GM23338 (cell line): Measurements from ENCODE around the gene NRBP1. TPM values are rescaled to one million over a fixed set of nuclear protein-coding genes. Genes with fewer than 3 reads are reported as not detected.

Source experiments
- ATAC-seq: fragments of 200-7000 bp; cut with Tn5 transposase; 3 replicates; pipeline ENCODE4 v1.9.1; 2020
- DNase-seq: peaks from one replicate; pipeline ENCODE4 v3.0.0-alpha.2; 2015; ENCODE audit warnings: low spot score
- H2AFZ ChIP-seq: fragments of 200-600 bp; sonication (generic); 2 replicates; pipeline ENCODE4 v1.8.0; 2016; ENCODE audit warnings: antibody characterized with exemption, mild to moderate bottlenecking, moderate library complexity
- H3F3A ChIP-seq: fragments of 200-600 bp; sonication (generic); replicated peaks from 2 replicates; pipeline ENCODE4 v1.8.0; 2017; ENCODE audit warnings: antibody characterized with exemption, mixed run types, low read depth
- H3K27ac ChIP-seq: fragments of 200-600 bp; sonication (generic); 2 replicates; pipeline ENCODE4 v1.6.1; 2016; ENCODE audit warnings: low read depth
- H3K27me3 ChIP-seq: fragments of 200-600 bp; sonication (generic); 2 replicates; pipeline ENCODE4 v1.8.0; 2016; ENCODE audit warnings: mild to moderate bottlenecking, mixed run types, moderate library complexity; ENCODE audit not compliant: insufficient read depth
- H3K36me3 ChIP-seq: fragments of 200-600 bp; sonication (generic); 2 replicates; pipeline ENCODE4 v1.8.0; 2016; ENCODE audit warnings: mild to moderate bottlenecking; ENCODE audit not compliant: insufficient read depth
- H3K4me1 ChIP-seq: fragments of 200-600 bp; sonication (generic); 2 replicates; pipeline ENCODE4 v1.8.0; 2016; ENCODE audit warnings: mild to moderate bottlenecking, moderate library complexity; ENCODE audit not compliant: insufficient read depth
- H3K4me2 ChIP-seq: fragments of 200-600 bp; sonication (generic); 2 replicates; pipeline ENCODE4 v1.7.1; 2017; ENCODE audit warnings: mixed run types
- H3K4me3 ChIP-seq: fragments of 200-600 bp; sonication (generic); 2 replicates; pipeline ENCODE4 v1.6.1; 2016; ENCODE audit warnings: mixed run types
- H3K79me2 ChIP-seq: fragments of 200-600 bp; sonication (generic); replicated peaks from 2 replicates; pipeline ENCODE4 v1.8.0; 2017; ENCODE audit warnings: mild to moderate bottlenecking; ENCODE audit not compliant: insufficient read depth
- H3K9me2 ChIP-seq: fragments of 200-600 bp; sonication (generic); 2 replicates; pipeline ENCODE4 v1.8.0; 2017; ENCODE audit not compliant: insufficient read depth
- H4K20me1 ChIP-seq: fragments of 200-600 bp; sonication (generic); replicated peaks from 2 replicates; pipeline ENCODE4 v1.8.0; 2017; ENCODE audit warnings: mild to moderate bottlenecking; ENCODE audit not compliant: insufficient read depth
- H3K27ac Mint-ChIP-seq: 2 replicates; pipeline ENCODE4 v1.8.0; 2020; ENCODE audit warnings: inconsistent platforms, mild to moderate bottlenecking, moderate library complexity, mixed read lengths
- H3K27me3 Mint-ChIP-seq: 3 replicates; pipeline ENCODE4 v1.8.0; 2022; ENCODE audit warnings: low read depth, mild to moderate bottlenecking, moderate library complexity, mixed read lengths, inconsistent platforms; ENCODE audit not compliant: insufficient read depth, poor library complexity
- H3K36me3 Mint-ChIP-seq: 3 replicates; pipeline ENCODE4 v1.8.0; 2021; ENCODE audit warnings: low read depth, mild to moderate bottlenecking, inconsistent platforms, moderate library complexity, mixed read lengths
- H3K4me1 Mint-ChIP-seq: 3 replicates; pipeline ENCODE4 v1.8.0; 2020; ENCODE audit warnings: mild to moderate bottlenecking, inconsistent platforms, mixed read lengths
- H3K4me3 Mint-ChIP-seq: 3 replicates; pipeline ENCODE4 v1.8.0; 2021; ENCODE audit warnings: moderate library complexity, mild to moderate bottlenecking, inconsistent platforms, mixed read lengths
- H3K9me3 Mint-ChIP-seq: 3 replicates; pipeline ENCODE4 v1.8.0; 2020; ENCODE audit warnings: moderate library complexity, mild to moderate bottlenecking, inconsistent platforms, mixed read lengths
- CTCF ChIP-seq, 2 experiments: fragments of 200-600 bp in 1 of 2; sonication (generic) in 1 of 2; conservative IDR thresholded peaks; 2 replicates each; pipeline versions ENCODE4 v1.5.1 to v1.6.1; 2016 to 2017; ENCODE audit warnings: antibody characterized with exemption in 2 of 2, low read depth in 2 of 2, mild to moderate bottlenecking in 2 of 2, moderate library complexity in 1 of 2
- EZH2 ChIP-seq: fragments of 200-600 bp; sonication (generic); IDR thresholded peaks from one replicate; pipeline ENCODE4 v1.8.0; 2017; ENCODE audit warnings: antibody characterized with exemption, mild to moderate bottlenecking, low read depth; ENCODE audit not compliant: unreplicated experiment
- POLR2AphosphoS5 ChIP-seq: IDR thresholded peaks from 2 replicates; pipeline ENCODE4 v1.6.1; 2016; ENCODE audit warnings: antibody characterized with exemption, low read depth
- STAT1 ChIP-seq: IDR thresholded peaks from one replicate; pipeline ENCODE4 v1.6.1; 2016; ENCODE audit warnings: antibody characterized with exemption; ENCODE audit not compliant: unreplicated experiment
- ZNF114 ChIP-seq: fragments of 250-450 bp; sonication (Bioruptor Pico); IDR thresholded peaks from 2 replicates; pipeline ENCODE4 v1.5.0; 2020; ENCODE audit warnings: mild to moderate bottlenecking, moderate library complexity
- ZNF462 ChIP-seq: fragments of 250-450 bp; sonication (Bioruptor Pico); IDR thresholded peaks from 2 replicates; pipeline ENCODE4 v1.5.0; 2020; ENCODE audit warnings: mild to moderate bottlenecking, moderate library complexity
- polyA plus RNA-seq: library from polyadenylated mRNA; unstranded; fragments of >200 nt; fragmentation: Nextera tagmentation; extraction: Ambion mirVana; gene quantifications from 2 replicates; pipeline ENCODE4 v1.2.1, GENCODE V29; 2016
- total RNA-seq: library from RNA; depleted of rRNA; stranded (reverse); fragments of >200 nt; shearing (Covaris generic); gene quantifications from 2 replicates; pipeline ENCODE4 v1.2.3, GENCODE V29; 2014
- TF ChIP-seq, protein P1 (sequence below): IDR thresholded peaks from 2 replicates; pipeline ENCODE4 v1.6.1; 2016; ENCODE audit warnings: antibody characterized with exemption

NRBP1 gene
- total and polyA plus RNA-seq, 2 experiments from 2014 or later = 75.0 to 128 TPM

GRCh38 chr2:27409321-27410073 lies 18.9 kb upstream of the NRBP1 start, which contains the start of gene PPM1G (continued):
- TF ChIP-seq ZNF114 (CRISPR knock-in tag) (no peak), POLR2AphosphoS5 (peak; percentile 100), EZH2 (no peak)

- Histone ChIP-seq H3K27me3 (no peaks in the 10 kb centered on the region), H4K20me1 (peaks cover 4% of the 10 kb centered on the region), H3K9me2 (peaks cover 10% of the 10 kb centered on the region; the same call in 1 of the 2 replicates), H3K4me3 (no peak overlapping the region), H2AFZ (peak overlapping the region; percentile 69; the same call in 1 of the 2 replicates), H3K4me2 (no peak overlapping the region), H3K36me3 (0 out of 2 replicates have a peak, but pooled peaks cover 2% of the 10 kb centered on the region), H3K4me1 (0 out of 2 replicates have a peak, but pooled peaks cover 7% of the 10 kb centered on the region), H3K27ac (no peak overlapping the region), H3K79me2 (peaks cover 16% of the 10 kb centered on the region), H3F3A (peaks cover 1% of the 10 kb centered on the region; the same call in 1 of the 2 replicates)
- Mint-ChIP-seq H3K4me1 (peaks cover 5% of the 10 kb centered on the region; the same call in 2 of the 3 replicates), H3K27ac (no peak overlapping the region), H3K36me3 (peaks cover 6% of the 10 kb centered on the region), H3K27me3 (peaks cover 9% of the 10 kb centered on the region), H3K4me3 (no peak overlapping the region), H3K9me3 (peaks cover 5% of the 10 kb centered on the region; the same call in 1 of the 3 replicates)
- ATAC-seq = no peak
- no peak for DNase-seq
- TF ChIP-seq CTCF (conservative IDR thresholded peaks at IDR 0.05; ENCODE audit: low read depth in 2 of 2) (no peak), ZNF462 (CRISPR knock-in tag) (no peak), EZH2 (no peak), STAT1 (no peak)
- TF ChIP-seq, protein P1, sequence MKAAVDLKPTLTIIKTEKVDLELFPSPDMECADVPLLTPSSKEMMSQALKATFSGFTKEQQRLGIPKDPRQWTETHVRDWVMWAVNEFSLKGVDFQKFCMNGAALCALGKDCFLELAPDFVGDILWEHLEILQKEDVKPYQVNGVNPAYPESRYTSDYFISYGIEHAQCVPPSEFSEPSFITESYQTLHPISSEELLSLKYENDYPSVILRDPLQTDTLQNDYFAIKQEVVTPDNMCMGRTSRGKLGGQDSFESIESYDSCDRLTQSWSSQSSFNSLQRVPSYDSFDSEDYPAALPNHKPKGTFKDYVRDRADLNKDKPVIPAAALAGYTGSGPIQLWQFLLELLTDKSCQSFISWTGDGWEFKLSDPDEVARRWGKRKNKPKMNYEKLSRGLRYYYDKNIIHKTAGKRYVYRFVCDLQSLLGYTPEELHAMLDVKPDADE = no peak
Measured at GRCh38 chr2:27412419-27413152, 15.8 kb upstream of the NRBP1 start.
